Anterior cingulate cortex (tissue), 58 donors: ENCODE data around the gene UBE2D3.
"Not testable (repeated sequence)": the region's sequence is repeated elsewhere in the genome, so short reads cannot be mapped to it uniquely, and the experiment has no call there.

Source experiments
- DNase-seq, 58 donors: peaks; one replicate each; lab custom pipeline; 2025; lab: John Stamatoyannopoulos, UW

The UBE2D3 gene

GRCh38 chr4:102826890-102827673, at the start of gene UBE2D3:
Gene UBE2D3 (minus strand): TSS chr4:102827551. CDS start chr4:102826508, 1,043 bp downstream.
- peak; percentile 72 to 98 (median 93) for DNase-seq

- DNase-seq = no peak
These were observed 44.4 kb upstream of the UBE2D3 start for GRCh38 chr4:102871772-102872171.

GRCh38 chr4:102869569-102870197, 42.3 kb upstream of the UBE2D3 start:
- DNase-seq = peak in 4 of 58 donors; percentile 13 to 46 (median 16)

- DNase-seq = peak; percentile 55 to 98 (median 93)
These were observed 41.6 kb upstream of the UBE2D3 start, which contains the start of gene CISD2 for GRCh38 chr4:102868781-102869568. Gene CISD2 (plus strand): TSS chr4:102868992. CDS start chr4:102869085, 93 bp downstream.

- peak in 4 of 58 donors; percentile 3 to 50 (median 12) for DNase-seq
These were observed 40.9 kb upstream of the UBE2D3 start for GRCh38 chr4:102868153-102868780.

- no peak for DNase-seq
These were observed 40.2 kb upstream of the UBE2D3 start for GRCh38 chr4:102867278-102868152.

- DNase-seq = not testable (repeated sequence)
These were observed 38.0 kb upstream of the UBE2D3 start for GRCh38 chr4:102865327-102865726.

- DNase-seq = no peak
These were observed 35.4 kb upstream of the UBE2D3 start for GRCh38 chr4:102862747-102863146.

GRCh38 chr4:102862016-102862415, 34.7 kb upstream of the UBE2D3 start:
- DNase-seq = no peak

GRCh38 chr4:102860611-102861324, 33.4 kb upstream of the UBE2D3 start:
- DNase-seq = no peak

GRCh38 chr4:102858828-102859464, 31.6 kb upstream of the UBE2D3 start:
- DNase-seq = no peak

- no peak for DNase-seq
These were observed 23.0 kb upstream of the UBE2D3 start for GRCh38 chr4:102850370-102850769.

- DNase-seq = no peak
These were observed 22.3 kb upstream of the UBE2D3 start for GRCh38 chr4:102849579-102850104.

GRCh38 chr4:102847687-102848086, 20.3 kb upstream of the UBE2D3 start:
- no peak for DNase-seq

GRCh38 chr4:102843938-102844337, 16.6 kb upstream of the UBE2D3 start:
- DNase-seq = no peak

GRCh38 chr4:102843273-102843672, 15.9 kb upstream of the UBE2D3 start:
- DNase-seq = no peak

- no peak for DNase-seq
These were observed 15.0 kb upstream of the UBE2D3 start for GRCh38 chr4:102842367-102842766.

GRCh38 chr4:102836596-102836995, 9.2 kb upstream of the UBE2D3 start:
- no peak for DNase-seq
